PC-9 (cell line): ENCODE results near the gene NRM. TPM values are rescaled to one million over a fixed set of nuclear protein-coding genes. Genes with fewer than 3 reads are reported as not detected.

Experiments
- BruUV-seq: library from RNA; stranded (reverse); fragments of 400-500 nt; replicated peaks from 2 replicates; lab custom pipeline; 2021; lab: Mats Ljungman, UMichigan
- CTCF ChIA-PET: fragments of 300-600 bp; sonication (Branson Sonifier 250); formaldehyde crosslinking; loops from one replicate; lab custom pipeline; 2022; ENCODE audit warnings: antibody characterized with exemption; lab: Charles Lee
- POLR2A ChIA-PET: fragments of 300-600 bp; sonication (Branson Sonifier 250); formaldehyde crosslinking; loops from one replicate; lab custom pipeline; 2022; ENCODE audit warnings: antibody characterized with exemption; ENCODE audit not compliant: unreplicated experiment; lab: Charles Lee
- DNase-seq, 2 experiments: peaks; one replicate each; pipeline versions ENCODE4 v3.0.0 to v3.0.0-alpha.2; 2015 to 2022; ENCODE audit warnings: mixed read lengths in 1 of 2
- H2AFZ ChIP-seq: fragments of 200-600 bp; sonication (generic); 2 replicates; pipeline ENCODE4 v1.8.1; 2017; ENCODE audit warnings: antibody characterized with exemption
- H3F3A ChIP-seq: fragments of 200-600 bp; sonication (generic); 2 replicates; pipeline ENCODE4 v1.8.1; 2017; ENCODE audit warnings: antibody characterized with exemption, mild to moderate bottlenecking, low read depth; ENCODE audit not compliant: insufficient read depth
- H3K27ac ChIP-seq: fragments of 200-600 bp; sonication (generic); 2 replicates; pipeline ENCODE4 v1.6.1; 2016; ENCODE audit warnings: mixed run types
- H3K27me3 ChIP-seq: fragments of 200-600 bp; sonication (generic); 2 replicates; pipeline ENCODE4 v1.6.1; 2016; ENCODE audit warnings: low read depth, mixed run types; ENCODE audit not compliant: insufficient read depth
- H3K36me3 ChIP-seq: fragments of 200-600 bp; sonication (generic); 2 replicates; pipeline ENCODE4 v1.6.1; 2016; ENCODE audit warnings: low read depth, mixed run types
- H3K4me1 ChIP-seq: fragments of 200-600 bp; sonication (generic); replicated peaks from 2 replicates; pipeline ENCODE4 v1.6.1; 2016; ENCODE audit warnings: mixed run types; ENCODE audit not compliant: insufficient read depth
- H3K4me2 ChIP-seq: fragments of 200-600 bp; sonication (generic); 2 replicates; pipeline ENCODE4 v1.6.1; 2017; ENCODE audit warnings: mixed run types
- H3K4me3 ChIP-seq: fragments of 200-600 bp; sonication (generic); 2 replicates; pipeline ENCODE4 v1.6.1; 2016; ENCODE audit warnings: mixed run types
- H3K79me2 ChIP-seq: fragments of 200-600 bp; sonication (generic); 2 replicates; pipeline ENCODE4 v1.6.1; 2017; ENCODE audit warnings: low read depth, mixed run types
- H3K9me2 ChIP-seq: fragments of 200-600 bp; sonication (generic); 2 replicates; pipeline ENCODE4 v1.8.1; 2017; ENCODE audit warnings: mild to moderate bottlenecking; ENCODE audit not compliant: insufficient read depth
- H3K9me3 ChIP-seq: fragments of 200-600 bp; sonication (generic); 2 replicates; pipeline ENCODE4 v1.8.1; 2016; ENCODE audit warnings: low read depth; ENCODE audit not compliant: insufficient read depth
- H4K20me1 ChIP-seq: fragments of 200-600 bp; sonication (generic); 2 replicates; pipeline ENCODE4 v1.8.1; 2017; ENCODE audit not compliant: insufficient read depth
- EZH2 ChIP-seq: fragments of 200-600 bp; sonication (generic); IDR thresholded peaks from 2 replicates; pipeline ENCODE4 v1.8.0; 2017; ENCODE audit warnings: antibody characterized with exemption, low read depth
- intact Hi-C: fragments of 100-400 bp; cut with micrococcal nuclease; formaldehyde crosslinking; loops from one replicate; pipeline ENCODE4 v1.10.0; 2022; ENCODE audit not compliant: unreplicated experiment
- total RNA-seq: library from RNA; stranded (reverse); gene quantifications from 2 replicates; pipeline ENCODE4 v1.2.3, GENCODE V29; 2021
- TF ChIP-seq, protein P1 (sequence below): fragments of 200-600 bp; sonication (generic); conservative IDR thresholded peaks from 2 replicates; pipeline ENCODE4 v1.6.1; 2017; ENCODE audit warnings: mixed run types, antibody characterized with exemption, mild to moderate bottlenecking, moderate library complexity

NRM gene
- total RNA-seq, 1 experiment from 2014 or later: 38.3 TPM

DNA sequence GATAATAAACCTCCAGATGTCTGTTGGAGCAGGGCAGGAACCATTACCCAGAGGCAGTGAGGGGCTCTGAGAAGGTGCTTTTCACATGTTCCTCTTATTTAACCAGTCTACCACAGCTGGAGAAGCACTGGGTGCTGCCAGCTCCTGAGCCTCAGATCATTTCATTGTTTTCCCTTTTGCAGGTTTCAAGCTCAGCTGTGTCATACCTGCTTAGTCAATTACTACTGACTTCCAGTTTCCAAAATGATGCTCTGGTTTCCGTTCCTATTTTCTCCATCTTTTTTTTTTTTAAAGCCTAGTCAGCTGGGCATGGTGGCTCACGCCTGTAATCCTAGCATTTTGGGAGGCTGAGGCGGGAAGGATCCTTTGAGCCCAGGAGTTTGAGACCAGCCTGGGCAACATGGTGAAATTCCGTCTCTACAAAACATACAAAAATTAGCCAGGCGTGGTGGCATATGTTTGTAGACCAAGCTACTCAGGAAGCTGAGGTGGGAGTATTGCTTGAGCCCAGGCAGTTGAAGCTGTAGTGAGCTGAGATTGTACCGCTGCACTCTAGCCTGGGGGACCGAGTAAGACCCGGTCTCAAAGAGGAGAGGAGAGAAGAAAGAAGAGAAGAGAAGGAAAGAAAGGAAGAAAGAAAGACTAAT is 45.0 kb upstream of the NRM start:
- ChIA-PET POLR2A (interaction anchor here (0.5 kb wide), 1 partner anchor 8 kb away, joined by 3 read pairs; no protein-coding TSS in a partner anchor), CTCF (no interaction called here)
- Histone ChIP-seq H2AFZ (no peak overlapping the region), H4K20me1 (no peaks in the 10 kb centered on the region), H3K4me3 (no peak overlapping the region), H3K36me3 (peaks cover 45% of the 10 kb centered on the region), H3K27me3 (no peaks in the 10 kb centered on the region), H3K79me2 (peaks cover 37% of the 10 kb centered on the region), H3F3A (peaks cover 49% of the 10 kb centered on the region), H3K27ac (no peak overlapping the region), H3K4me1 (peaks cover 42% of the 10 kb centered on the region), H3K4me2 (no peak overlapping the region), H3K9me2 (no peaks in the 10 kb centered on the region), H3K9me3 (no peaks in the 10 kb centered on the region)
- no TSS peak for BruUV-seq
- intact Hi-C loops: no loop called here
- TF ChIP-seq EZH2: no peak
- TF ChIP-seq, protein P1, sequence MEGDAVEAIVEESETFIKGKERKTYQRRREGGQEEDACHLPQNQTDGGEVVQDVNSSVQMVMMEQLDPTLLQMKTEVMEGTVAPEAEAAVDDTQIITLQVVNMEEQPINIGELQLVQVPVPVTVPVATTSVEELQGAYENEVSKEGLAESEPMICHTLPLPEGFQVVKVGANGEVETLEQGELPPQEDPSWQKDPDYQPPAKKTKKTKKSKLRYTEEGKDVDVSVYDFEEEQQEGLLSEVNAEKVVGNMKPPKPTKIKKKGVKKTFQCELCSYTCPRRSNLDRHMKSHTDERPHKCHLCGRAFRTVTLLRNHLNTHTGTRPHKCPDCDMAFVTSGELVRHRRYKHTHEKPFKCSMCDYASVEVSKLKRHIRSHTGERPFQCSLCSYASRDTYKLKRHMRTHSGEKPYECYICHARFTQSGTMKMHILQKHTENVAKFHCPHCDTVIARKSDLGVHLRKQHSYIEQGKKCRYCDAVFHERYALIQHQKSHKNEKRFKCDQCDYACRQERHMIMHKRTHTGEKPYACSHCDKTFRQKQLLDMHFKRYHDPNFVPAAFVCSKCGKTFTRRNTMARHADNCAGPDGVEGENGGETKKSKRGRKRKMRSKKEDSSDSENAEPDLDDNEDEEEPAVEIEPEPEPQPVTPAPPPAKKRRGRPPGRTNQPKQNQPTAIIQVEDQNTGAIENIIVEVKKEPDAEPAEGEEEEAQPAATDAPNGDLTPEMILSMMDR: no peak
- DNase-seq: no peak

DNA sequence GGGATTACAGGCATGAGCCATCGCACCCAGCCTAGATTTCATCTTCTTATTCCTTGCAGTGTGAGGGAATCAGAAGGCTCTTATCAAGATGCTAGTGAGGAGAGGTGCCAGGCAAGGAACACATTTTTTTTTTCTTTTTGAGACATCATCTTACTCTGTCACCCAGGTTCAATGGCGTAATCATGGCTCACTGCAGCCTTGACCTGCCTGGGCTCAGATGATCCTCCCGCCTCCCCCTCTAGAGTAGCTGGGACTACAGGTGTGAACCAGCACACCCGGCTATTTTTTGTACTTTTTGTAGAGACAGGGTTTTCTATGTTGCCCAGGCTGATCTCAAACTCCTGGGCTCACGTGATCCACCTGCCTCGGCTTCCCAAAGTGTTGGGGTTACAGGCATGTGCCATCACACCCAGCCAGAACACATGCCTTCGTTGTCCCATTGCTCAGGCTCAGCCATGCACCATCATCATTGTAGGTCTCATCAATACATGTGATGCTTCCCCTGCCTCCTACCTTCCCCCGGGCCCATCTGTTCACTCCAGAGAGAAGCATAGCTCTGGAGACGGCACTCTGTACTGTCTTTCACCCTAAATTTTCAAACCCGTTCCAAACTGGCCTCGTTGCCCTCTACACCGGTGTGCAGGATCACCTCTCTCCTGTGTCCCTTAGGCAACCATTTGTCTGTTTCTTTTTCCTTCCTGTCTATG is 41.6 kb upstream of the NRM start:
- H3K79me2 ChIP-seq: peaks cover 14% of the 10 kb centered on the region; the same call in 1 of the 2 replicates
- no peaks in the 10 kb centered on the region for H4K20me1 ChIP-seq
- ChIA-PET CTCF (no interaction called here), POLR2A (interaction anchor here (0.6 to 0.7 kb wide), 2 partner anchors 150 to 359 kb away, joined by 3 to 4 read pairs; no protein-coding TSS in a partner anchor)
- peaks cover 39% of the 10 kb centered on the region for H3K36me3 ChIP-seq
- peaks cover 21% of the 10 kb centered on the region for H3K4me1 ChIP-seq
- H3K27me3 ChIP-seq: no peaks in the 10 kb centered on the region
- H3K4me2 ChIP-seq: 0 out of 2 replicates have a peak overlapping the region, but pooled peaks have one; percentile 28
- intact Hi-C loops: no loop called here
- H3K9me3 ChIP-seq: no peaks in the 10 kb centered on the region
- no peaks in the 10 kb centered on the region for H3K9me2 ChIP-seq
- no peak for TF ChIP-seq EZH2
- TF ChIP-seq, protein P1: no peak
- no peak for DNase-seq
- peaks cover 57% of the 10 kb centered on the region for H3F3A ChIP-seq
- H2AFZ ChIP-seq: no peak overlapping the region
- H3K27ac ChIP-seq: no peak overlapping the region
- no TSS peak for BruUV-seq
- H3K4me3 ChIP-seq: no peak overlapping the region

GRCh38 chr6:30730601-30731435 is 40.0 kb upstream of the NRM start:
- Histone ChIP-seq H2AFZ (no peak overlapping the region), H3K4me2 (peak overlapping the region; percentile 32), H3K4me1 (peaks cover 16% of the 10 kb centered on the region), H3K4me3 (no peak overlapping the region), H3K36me3 (peaks cover 37% of the 10 kb centered on the region), H4K20me1 (peaks cover 6% of the 10 kb centered on the region), H3K9me3 (no peaks in the 10 kb centered on the region), H3K79me2 (peaks cover 9% of the 10 kb centered on the region; the same call in 1 of the 2 replicates), H3F3A (peaks cover 68% of the 10 kb centered on the region), H3K9me2 (no peaks in the 10 kb centered on the region), H3K27ac (peak overlapping the region; percentile 18; the same call in 1 of the 2 replicates), H3K27me3 (no peaks in the 10 kb centered on the region)
- ChIA-PET POLR2A (interaction anchor here (0.5 to 0.9 kb wide), 12 partner anchors 71 to 384 kb away, joined by 3 to 9 read pairs (median 4); no protein-coding TSS in a partner anchor), CTCF (interaction anchor here (0.6 to 1.7 kb wide), 21 partner anchors 8 to 385 kb away, joined by 3 to 21 read pairs (median 4); partner anchors contain the start of genes DHX16 and MRPS18B)
- intact Hi-C loops: loop anchor here (1.0 to 2.0 kb wide), 2 partner anchors 146 to 190 kb away; no protein-coding TSS in a partner anchor
- peak; percentile 89 to 92 for DNase-seq
- no peak for TF ChIP-seq EZH2
- TF ChIP-seq, protein P1: peak; percentile 80
- TSS peak; percentile 6 for BruUV-seq
